GM21515 (cell line): ENCODE results near the gene TNS1.
"Not testable (repeated sequence)": the region's sequence is repeated elsewhere in the genome, so short reads cannot be mapped to it uniquely, and the experiment has no call there.

Experiments
- ATAC-seq: cut with Tn5 transposase; IDR thresholded peaks from one replicate; pipeline ENCODE4 v1.9.1; 2021; ENCODE audit not compliant: unreplicated experiment

The TNS1 gene

DNA sequence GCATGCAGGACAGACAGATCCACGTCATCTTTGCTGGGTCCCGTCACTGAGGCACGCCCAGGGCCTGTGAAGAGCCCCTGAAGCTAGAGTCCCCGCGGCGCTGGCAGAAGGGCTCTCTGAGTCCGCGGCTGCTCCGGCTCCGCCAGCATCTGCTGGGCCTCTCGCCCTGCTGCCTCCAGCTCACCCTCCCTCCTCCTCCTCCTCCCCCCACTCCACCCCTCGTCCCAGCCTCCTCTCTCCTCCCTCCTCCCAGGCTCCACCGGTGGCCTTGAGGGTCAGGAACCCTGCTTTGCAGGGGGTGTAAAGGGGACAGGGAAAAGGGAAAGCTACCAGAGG, at the start of gene TNS1:
TNS1 (minus strand) TSS at position 151 of the 336 bp plus-strand sequence; CDS start at position 28, 123 bp downstream.
- no peak for ATAC-seq

DNA sequence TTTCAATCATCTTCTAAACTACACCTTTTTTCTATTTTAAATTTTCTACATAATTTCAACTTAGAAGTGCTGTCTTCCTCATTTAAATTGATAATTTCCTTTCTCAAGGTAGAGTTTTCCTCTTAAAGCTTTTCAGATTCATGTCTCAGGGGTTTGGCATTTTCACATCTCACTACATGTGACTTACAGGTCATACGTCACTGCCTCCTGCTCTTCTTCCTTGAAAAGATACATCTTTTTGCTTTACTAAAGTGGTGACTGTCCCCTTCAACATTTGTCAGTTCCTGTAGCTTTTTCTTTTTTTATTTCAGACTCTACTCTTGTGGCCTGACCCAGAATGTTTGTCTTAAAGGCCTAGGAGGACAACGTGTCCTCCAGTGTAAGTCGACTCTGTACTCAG, 49.1 kb upstream of the TNS1 start:
- ATAC-seq, result no peak

DNA sequence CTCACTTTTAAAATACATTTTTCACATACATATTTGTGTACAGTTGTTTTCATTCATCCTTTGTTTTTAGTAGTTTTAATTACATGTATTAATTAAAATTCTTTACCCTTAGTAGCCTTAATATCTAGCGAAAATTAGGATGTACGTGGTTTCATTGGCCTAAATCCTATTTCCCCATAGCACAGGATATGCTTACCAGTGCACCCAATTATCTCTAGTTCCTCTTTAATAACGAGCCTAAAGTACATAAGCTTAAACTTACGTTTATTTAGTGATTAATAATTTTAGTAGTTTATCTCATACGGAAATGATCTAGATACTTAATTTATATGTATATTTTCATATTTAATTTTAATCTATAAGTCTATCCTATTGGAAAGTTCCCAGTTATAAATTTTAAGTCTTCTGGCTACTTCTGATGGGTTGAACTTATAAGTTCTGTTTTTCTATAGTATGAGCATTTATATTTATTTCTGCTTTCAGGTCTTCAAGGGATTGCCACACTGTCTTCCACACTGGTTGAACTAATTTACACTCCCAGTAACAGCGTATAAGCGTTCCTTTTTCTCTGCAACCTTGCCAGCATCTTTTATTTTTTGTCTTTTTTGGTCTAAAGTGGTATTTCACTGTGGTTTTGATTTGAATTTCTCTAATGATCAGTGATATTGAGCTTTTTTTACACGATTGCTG, 44.9 kb upstream of the TNS1 start:
- ATAC-seq, result no peak

DNA sequence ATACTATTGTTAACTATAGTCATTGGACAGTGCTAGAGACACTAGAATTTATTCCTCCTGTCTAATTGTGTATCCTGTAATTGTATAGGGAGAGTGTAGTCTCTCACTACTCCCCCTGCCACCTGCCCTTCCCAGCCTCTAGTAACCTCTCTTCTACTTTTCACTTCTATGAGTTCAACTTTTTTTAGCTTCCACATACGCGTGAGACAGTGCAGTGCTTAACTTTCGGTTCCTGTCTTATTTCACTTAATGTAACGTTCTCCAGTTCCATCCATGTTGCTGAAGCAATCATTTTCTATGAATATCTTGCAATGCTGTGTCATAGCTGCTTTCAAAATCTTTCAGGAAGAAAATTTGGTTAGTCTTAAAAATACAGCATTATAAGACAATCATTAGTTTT, 43.4 kb upstream of the TNS1 start:
- peak; percentile 88 for ATAC-seq

DNA sequence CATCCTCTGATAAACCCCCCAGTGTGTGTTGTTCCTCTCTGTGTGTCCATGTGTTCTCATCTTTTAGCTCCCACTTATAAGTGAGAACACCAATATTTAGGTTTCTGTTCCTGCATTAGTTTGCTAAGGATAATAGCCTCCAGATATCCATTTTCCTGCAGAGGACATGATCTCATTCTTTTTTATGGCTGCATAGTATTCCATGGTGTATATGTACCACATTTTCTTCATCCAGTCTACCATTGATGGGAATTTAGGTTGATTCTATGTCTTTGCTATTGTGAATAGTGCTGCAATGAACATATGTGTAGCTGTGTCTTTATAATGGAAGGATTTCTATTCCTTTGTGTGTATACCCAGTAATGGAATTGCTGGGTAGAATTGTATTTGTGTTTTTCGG, 41.8 kb upstream of the TNS1 start:
- ATAC-seq, result not testable (repeated sequence)

DNA sequence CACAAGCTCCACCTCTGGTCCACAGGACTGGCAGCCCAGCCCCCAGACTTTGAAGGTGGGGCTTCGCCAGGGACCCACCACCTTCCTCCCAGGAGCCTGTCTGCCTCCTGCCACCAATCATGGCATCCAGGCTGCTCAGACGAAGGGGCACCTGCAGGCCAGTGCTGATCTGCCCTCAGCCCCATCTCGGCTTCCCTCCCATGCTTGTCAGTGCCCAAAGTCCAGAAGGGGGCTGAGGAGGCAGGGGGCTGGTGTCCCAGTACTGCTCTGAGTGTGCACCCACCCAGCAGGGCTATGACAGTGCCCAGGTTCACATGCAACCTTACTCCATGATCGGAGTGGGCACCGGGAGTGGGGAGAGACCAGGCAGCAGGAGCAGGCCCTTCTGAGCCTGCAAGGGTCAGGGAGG, 40.9 kb upstream of the TNS1 start:
- no peak for ATAC-seq

DNA sequence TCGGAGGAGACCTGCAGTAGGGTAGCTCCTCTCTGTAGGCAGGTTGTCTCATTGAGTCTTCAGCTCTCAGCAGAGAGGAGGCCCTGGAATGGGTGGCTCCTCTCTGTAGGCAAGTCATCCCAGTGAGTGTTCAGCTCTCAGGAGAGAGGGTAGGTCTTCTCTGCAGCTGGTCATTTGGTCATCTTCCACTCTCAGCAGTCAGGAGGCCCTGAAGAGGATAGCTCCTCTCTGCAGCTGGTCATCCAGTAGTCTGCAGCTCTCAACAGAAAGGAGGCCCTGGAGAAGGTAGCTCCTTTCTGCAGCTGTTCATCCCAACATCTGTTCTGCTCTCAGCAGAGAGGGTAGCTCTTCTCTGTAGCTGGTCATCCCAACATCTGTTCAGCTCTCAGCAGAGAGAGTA, 40.3 kb upstream of the TNS1 start:
- ATAC-seq, result no peak

DNA sequence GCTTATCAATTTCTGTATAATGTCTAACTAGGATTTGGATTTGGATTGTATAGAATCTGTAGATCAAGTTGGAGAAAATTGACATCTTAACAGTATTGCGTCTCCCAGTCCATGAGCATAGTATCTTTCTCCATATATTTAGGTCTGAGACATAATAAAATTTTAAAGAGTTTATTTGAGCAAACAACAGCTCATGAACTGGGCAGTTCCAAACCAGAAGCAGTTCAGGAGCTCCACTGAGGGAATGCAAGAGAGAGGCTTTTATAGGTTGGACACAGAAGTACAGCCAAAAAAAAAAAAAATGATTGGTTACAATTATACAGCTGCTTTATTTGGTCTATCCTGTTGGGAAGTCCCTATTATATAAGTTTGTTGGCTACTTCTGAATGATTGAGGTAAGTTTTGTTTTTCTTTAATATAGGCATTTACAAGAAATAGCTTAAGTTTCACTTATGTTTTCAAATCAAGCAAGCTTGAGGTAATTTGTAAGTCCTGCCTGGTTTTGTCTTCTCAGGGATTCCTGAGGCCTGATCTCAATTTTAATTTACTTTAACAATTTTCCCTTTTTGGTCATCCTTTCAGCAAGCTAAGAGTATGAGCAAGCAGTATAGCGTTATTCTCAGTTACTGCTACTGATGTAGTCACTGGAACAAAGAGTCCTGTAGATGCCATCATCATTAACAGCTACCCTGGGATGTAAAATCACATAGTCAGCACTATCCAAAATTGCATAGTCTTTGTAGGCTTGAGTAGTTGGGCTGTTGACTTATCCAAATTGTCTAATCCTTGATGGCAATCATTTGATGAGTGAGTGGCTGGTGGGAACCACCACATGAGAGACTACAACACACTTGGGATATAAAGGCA, 38.7 kb upstream of the TNS1 start:
- ATAC-seq, result no peak

DNA sequence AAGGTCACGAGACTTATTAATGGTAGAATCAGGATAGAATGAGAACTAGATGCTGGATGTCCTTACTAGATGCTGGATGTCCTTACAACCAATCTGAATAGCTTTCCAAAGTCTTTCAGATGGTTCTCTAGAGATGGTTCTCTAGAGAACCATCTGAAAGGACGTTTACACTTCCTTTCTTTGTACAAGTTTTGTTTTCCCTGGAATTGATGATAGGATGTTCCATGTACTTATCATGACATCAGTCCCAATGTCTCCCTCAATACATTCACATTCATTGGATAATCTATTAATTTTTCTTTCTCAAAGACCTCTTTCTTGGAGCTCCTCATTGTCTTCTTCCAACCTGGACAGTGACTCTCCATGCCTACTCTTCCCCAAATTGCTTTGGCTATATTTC, 38.1 kb upstream of the TNS1 start:
- no peak for ATAC-seq

DNA sequence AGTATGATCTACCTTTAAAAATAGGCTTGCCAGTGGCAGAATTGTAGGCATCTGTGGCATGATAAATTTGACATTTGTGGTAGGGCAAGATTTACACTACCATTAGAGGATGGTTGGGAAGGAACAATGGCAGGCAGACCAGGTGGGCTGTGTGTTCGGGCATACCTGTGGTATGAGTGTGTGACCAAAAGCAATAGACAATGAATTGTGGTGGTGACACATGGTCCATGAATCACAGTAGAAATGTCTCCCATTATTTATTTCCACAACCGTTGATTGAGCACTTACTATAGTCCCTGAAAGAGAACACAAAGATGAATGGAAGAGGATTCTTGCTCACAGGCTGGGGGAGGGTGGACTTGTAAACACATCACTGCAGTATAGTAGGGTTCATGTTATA, 36.4 kb upstream of the TNS1 start:
- ATAC-seq, result no peak

DNA sequence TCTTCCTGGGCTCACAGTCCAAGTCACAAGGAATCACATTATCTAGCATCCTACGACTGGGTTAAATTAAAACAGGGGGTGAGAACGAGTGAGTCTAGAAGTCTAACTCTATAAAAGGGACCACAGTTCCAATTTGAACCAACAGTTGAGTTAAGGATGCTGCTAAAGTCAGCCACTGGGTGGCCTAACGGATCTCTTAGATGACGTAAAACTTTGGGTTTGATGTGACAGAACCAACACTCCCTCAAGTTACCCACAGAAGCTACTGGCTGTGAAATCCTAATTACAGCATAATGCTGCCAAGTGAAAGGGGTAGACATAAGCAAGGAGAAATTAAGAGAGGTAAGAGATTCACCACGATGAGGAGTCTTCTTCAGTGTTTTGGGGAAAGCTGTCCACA, 33.6 kb upstream of the TNS1 start:
- ATAC-seq, result no peak

DNA sequence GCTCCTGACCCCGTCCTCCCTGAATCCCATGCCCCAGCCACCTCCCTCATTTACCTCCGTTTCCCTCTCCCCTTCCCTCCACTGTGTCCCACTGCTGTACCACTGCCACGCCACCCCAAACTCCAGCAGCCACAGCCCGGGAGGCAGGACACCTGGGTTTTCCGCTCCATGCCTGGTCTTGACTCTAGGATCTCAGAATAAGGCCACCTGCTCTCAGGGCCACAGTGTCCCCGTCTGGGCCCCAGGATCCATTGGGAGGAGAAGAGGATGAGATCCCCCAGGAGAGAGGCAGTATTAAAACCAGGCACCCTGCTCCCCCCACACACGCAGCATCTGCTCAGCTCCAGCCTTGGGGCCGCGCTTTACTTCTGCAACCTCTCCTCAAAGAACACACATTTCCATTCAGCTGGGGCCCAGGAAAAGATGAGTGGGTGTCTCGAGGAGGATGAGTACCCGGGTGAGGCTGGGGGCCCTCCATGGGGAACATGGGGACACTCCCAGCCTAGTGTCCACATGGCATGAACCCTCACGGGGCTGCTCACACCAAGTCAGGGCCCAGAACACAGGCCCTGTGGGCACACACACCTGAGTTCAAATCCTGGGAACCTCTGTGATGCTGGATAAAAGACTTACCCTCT, 32.8 kb upstream of the TNS1 start:
- no peak for ATAC-seq

DNA sequence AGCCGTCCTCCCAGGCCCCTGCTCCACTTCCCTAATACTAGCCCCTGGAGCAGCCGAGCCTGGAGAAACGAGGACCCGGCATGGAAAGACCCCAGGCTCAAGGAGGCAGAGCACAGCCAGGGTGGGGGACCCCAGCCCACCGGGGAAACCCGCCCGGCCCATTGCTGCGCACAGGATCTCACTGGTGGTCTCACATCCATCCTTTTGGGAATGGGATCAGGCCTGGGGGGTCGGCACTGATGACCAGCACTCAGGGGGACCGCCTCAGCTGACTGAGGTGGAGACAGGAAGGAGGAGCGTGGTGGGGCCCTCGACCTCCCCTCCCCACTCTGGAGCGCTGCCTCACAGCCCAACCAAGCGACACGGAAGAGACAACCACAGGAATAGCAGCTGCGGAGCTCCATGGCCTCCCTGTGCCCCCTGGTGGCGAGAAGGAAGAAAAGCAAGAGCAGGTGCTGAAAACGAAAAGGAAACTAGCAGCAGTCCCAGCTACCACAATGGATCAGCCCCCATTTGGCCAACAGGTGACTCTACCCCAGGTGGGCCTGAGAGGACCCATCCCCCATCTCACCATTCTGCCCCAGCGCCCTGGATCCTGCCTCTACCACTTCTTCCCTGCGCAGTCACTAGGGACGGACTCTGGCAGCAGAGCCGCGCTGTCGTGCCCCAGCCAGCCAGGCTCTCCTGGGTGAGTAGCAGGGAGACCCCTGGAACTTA, 31.9 kb upstream of the TNS1 start:
- peak; percentile 83 for ATAC-seq

DNA sequence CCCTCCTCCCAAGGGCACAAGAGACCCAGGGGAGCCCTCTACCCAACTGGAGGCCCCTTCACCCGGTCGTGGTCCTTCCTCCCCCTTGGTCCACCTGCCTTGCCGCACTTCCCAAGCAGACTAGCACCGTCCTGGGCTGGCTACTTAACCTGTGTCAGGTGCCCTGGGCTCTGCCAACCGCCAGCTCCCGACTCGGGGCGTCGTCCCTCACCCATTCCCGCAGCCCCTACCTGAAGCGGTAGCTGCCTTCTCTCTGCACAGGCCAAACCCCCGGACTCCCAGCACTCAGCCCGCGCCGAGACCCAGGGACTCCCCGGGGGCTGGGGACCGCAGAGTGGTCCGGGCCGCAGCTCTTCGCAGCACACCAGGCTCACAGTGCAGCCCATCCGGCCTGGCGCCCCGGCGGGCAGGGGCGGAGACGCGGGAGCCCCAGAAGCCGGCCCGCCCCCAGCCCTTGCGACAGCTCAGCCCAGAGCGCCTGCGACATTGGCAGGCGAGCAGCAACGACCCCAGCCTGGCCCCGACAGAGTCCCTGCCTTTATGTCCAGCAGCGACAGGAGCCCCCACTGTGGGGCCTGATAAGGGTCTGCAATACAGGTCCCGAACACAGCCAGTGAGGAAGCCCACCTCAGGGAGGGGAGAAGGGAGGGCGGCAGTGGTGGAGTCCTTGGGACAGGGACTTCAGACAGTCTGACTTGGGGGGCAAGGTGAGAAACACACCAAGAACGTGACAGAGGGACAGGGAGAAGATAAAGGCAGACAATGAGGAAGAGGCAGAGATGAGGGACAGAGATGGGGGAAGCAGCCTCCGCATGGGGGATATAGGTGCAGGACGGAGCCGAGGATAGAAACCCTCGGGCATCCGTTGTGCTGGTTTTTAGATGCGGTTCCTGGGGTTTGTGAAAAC, 31.0 kb upstream of the TNS1 start:
- ATAC-seq, result peak; percentile 1

DNA sequence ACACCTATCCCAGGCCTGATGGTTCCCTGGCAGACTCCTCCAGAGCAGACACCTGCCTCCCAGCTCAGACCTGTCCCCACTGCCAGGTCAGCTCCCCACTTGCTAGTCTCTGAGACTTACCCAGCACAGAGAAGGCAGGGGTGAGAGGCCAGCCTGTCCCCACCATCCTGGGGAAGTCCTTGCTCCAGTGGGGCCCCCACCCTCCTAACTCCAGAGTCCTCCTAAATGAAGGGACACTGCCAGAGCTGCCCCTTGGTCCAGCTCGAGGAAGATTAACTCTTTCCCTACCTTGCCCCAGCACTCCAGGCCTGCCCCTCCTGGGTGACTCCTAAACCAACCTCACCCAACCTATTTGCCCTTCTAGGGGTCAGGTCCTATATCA, 30.4 kb upstream of the TNS1 start:
- ATAC-seq, result no peak

DNA sequence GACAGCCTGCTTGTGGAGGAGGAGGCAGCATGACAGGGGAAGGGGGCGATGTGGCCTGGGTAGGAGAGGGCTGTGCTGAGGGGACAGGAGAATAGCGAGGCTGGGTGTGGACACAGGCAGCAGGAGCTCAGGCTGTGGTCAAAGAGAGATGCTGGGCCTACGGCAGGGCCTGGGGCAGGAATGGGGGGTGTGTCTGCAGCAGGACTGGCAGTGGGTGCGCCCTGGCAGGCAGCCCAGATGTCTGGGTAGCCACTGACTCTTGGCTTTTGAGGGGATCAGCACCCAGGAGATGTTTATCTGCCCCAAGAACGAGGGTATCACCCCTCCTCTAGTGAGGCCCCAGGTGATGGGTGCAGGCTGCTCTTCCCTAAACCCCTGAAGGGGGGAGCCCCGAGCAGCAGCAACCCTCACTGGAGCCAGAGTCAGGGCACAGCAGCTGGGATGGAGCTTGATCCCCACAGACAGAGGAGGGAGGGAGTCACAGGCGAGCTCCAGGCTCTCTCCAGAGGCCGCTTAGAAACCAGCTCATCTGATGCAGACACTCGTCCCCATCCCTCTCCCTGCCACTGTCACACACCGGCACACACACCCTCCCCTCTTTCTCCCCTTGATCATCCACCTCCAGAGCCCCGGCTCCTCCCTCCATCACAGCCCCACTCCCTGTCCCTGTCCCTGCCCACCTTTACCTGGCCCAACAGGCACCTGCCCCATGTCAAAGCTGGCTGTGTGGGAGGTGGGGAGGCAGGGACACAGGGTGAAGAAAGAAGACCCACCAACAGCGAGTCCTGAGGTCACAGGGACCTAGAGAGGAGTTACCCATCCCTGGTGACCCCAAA, 29.8 kb upstream of the TNS1 start:
- no peak for ATAC-seq

DNA sequence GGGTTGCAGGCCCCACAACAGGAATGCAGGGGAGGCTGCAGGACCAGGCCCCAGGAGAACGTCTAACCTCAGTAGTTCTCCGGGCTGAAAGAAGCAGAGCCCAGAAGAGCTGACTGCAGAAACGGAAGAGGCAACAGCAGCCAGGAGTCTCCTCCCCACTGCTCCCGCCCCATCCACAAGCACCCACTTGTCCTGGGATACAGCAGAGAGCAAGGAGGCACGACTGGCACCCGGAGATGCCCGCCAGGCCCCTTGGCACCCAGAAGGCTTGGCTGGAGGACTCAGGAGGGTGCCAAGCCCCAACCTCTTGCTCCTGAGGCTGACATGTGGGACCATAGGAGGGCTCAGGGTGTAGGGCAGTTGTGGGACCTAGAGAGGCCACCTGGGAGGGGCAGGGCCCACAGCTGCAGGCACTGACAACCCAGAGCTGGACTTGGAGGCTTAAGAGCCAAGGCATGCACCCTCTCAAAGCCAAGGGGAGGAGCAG, 29.0 kb upstream of the TNS1 start:
- no peak for ATAC-seq

DNA sequence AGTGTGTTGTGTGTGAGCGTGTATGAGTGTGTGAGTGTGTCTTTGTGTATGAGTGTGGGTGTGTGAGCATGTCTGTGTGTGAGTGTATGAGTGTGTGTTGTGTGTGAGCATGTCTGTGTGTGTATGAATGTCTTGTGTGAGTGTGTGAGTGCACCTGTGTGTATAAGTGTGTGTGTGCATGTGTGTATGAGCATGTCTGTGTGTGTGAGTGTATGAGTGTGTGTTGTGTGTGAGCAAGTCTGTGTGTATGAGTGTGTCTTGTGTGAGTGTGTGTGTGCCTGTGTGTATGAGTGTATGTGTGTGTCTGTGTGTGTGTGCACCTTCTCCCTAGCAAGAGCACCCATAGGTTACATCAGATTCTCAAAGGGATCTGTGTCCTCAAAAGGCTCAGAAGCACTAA, 28.5 kb upstream of the TNS1 start:
- ATAC-seq, result no peak

DNA sequence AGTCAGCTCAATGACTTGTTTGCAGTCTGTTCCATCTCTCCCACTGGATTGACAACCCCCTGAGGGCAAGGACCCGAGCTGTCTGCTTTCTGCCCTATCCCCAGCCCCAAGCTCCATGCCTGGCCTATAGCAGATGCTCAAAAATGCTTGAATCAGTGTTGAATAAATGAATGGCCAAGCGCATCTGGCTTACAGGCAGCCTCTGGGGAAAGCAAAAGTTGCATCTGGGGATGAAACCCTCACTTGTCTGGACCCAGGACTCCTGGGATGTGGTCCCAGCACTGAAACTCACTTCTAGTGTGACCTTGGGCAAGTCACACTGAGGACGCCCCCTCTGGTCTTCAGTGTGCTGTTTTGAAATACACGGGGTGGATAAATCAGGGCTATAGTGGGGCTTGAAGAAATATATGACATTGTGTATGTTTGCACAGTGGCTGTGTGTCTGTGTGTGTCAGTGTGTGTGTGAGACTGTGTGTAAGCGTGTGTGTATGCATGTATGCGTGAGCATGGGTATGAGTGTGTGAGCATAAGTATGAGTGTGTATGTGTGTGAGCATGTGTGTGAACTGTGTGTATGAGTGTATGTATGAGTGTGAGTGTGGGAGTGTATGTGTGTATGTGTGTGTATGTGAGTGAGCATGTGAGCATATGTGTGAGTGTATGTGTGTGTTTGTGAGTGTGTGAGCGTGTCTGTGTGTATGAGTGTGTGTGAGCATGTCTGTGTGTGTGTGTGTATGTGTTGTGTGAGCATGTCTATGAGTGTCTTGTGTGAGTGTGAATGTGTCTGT, 27.8 kb upstream of the TNS1 start:
- no peak for ATAC-seq
